GM20000 (cell line): ENCODE results near the gene ECT2L.

ENCODE experiments used
- DNase-seq: peaks from one replicate; pipeline ENCODE4 v3.0.0; 2012; ENCODE audit warnings: low spot score
- CTCF ChIP-seq: IDR thresholded peaks from 2 replicates; pipeline ENCODE4 v1.5.1; 2012; ENCODE audit warnings: mild to moderate bottlenecking, control low read depth; ENCODE audit errors: extremely low read depth, missing control alignments

ECT2L gene

GRCh38 chr6:138773177-138774091 lies 22.5 kb upstream of the ECT2L start, which contains the start of gene CCDC28A:
CCDC28A (plus strand) TSS chr6:138773769; CDS start chr6:138776121, 2,352 bp downstream.
- DNase-seq = peak; percentile 88
- no peak for TF ChIP-seq CTCF

GRCh38 chr6:138774370-138774769 lies 21.5 kb upstream of the ECT2L start:
- TF ChIP-seq CTCF = no peak
- no peak for DNase-seq

GRCh38 chr6:138776659-138777058 lies 19.2 kb upstream of the ECT2L start:
- no peak for TF ChIP-seq CTCF
- no peak for DNase-seq

- no peak for TF ChIP-seq CTCF
- no peak for DNase-seq
These were observed 17.6 kb upstream of the ECT2L start for GRCh38 chr6:138778331-138778730.

GRCh38 chr6:138782243-138782642 lies 13.6 kb upstream of the ECT2L start:
- no peak for TF ChIP-seq CTCF
- DNase-seq = no peak

GRCh38 chr6:138785079-138785478 lies 10.8 kb upstream of the ECT2L start:
- DNase-seq = no peak
- no peak for TF ChIP-seq CTCF

- TF ChIP-seq CTCF = no peak
- no peak for DNase-seq
These were observed 9.9 kb upstream of the ECT2L start for GRCh38 chr6:138785980-138786379.
